Measurements from ENCODE around the gene JAZF1.

The JAZF1 gene

DNA sequence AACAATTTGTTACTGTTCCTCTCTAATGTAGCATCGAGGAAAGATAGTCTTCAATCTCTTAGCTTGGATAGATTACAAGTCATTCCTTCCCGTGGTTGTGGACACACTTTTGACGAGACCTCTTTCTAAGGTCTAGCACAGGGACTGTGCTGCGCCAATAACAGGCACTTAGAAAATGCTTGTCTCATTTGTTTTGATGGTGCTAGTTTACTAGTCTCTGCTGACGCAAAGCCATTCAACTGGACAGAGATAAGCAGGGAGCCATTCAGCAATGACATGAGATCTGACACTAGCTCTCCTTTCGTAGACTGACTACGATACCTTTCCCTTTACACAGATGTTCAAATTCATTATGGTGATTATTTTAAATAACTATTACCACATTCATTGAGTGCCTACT is 6.4 kb upstream of the JAZF1 start:
- TF ChIP-seq NFIC (IDR thresholded peaks at IDR 0.05), result no peak
- no peak for TF ChIP-seq TAF1 (IDR thresholded peaks at IDR 0.05; ENCODE audit: low read depth)
- TF ChIP-seq CEBPB (IDR thresholded peaks at IDR 0.05), result no peak
- TF ChIP-seq CREB1 (IDR thresholded peaks at IDR 0.05; ENCODE audit: low read depth), result no peak
- no peak for TF ChIP-seq YY1 (IDR thresholded peaks at IDR 0.05; ENCODE audit: low read depth)
- no peak for TF ChIP-seq RAD21 (IDR thresholded peaks at IDR 0.05; ENCODE audit: low read depth)
- no peak for TF ChIP-seq ZBTB7A (IDR thresholded peaks at IDR 0.05; ENCODE audit: low read depth)
- TF ChIP-seq FOXM1 (IDR thresholded peaks at IDR 0.05; ENCODE audit: borderline replicate concordance, low read depth), result no peak
- no peak for TF ChIP-seq TCF12 (IDR thresholded peaks at IDR 0.05; ENCODE audit: low read depth)
- no peak for TF ChIP-seq EGR1 (IDR thresholded peaks at IDR 0.05)
- TF ChIP-seq, protein P1, sequence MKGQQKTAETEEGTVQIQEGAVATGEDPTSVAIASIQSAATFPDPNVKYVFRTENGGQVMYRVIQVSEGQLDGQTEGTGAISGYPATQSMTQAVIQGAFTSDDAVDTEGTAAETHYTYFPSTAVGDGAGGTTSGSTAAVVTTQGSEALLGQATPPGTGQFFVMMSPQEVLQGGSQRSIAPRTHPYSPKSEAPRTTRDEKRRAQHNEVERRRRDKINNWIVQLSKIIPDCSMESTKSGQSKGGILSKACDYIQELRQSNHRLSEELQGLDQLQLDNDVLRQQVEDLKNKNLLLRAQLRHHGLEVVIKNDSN (IDR thresholded peaks at IDR 0.05), result no peak
- no peak for TF ChIP-seq TEAD4 (IDR thresholded peaks at IDR 0.05)
- TF ChIP-seq EP300 (IDR thresholded peaks at IDR 0.05; ENCODE audit: borderline replicate concordance), result no peak
- TF ChIP-seq, protein P2, sequence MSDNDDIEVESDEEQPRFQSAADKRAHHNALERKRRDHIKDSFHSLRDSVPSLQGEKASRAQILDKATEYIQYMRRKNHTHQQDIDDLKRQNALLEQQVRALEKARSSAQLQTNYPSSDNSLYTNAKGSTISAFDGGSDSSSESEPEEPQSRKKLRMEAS (IDR thresholded peaks at IDR 0.05), result no peak
- TF ChIP-seq, protein P3, sequence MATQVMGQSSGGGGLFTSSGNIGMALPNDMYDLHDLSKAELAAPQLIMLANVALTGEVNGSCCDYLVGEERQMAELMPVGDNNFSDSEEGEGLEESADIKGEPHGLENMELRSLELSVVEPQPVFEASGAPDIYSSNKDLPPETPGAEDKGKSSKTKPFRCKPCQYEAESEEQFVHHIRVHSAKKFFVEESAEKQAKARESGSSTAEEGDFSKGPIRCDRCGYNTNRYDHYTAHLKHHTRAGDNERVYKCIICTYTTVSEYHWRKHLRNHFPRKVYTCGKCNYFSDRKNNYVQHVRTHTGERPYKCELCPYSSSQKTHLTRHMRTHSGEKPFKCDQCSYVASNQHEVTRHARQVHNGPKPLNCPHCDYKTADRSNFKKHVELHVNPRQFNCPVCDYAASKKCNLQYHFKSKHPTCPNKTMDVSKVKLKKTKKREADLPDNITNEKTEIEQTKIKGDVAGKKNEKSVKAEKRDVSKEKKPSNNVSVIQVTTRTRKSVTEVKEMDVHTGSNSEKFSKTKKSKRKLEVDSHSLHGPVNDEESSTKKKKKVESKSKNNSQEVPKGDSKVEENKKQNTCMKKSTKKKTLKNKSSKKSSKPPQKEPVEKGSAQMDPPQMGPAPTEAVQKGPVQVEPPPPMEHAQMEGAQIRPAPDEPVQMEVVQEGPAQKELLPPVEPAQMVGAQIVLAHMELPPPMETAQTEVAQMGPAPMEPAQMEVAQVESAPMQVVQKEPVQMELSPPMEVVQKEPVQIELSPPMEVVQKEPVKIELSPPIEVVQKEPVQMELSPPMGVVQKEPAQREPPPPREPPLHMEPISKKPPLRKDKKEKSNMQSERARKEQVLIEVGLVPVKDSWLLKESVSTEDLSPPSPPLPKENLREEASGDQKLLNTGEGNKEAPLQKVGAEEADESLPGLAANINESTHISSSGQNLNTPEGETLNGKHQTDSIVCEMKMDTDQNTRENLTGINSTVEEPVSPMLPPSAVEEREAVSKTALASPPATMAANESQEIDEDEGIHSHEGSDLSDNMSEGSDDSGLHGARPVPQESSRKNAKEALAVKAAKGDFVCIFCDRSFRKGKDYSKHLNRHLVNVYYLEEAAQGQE (IDR thresholded peaks at IDR 0.05; ENCODE audit: low read depth), result no peak

DNA sequence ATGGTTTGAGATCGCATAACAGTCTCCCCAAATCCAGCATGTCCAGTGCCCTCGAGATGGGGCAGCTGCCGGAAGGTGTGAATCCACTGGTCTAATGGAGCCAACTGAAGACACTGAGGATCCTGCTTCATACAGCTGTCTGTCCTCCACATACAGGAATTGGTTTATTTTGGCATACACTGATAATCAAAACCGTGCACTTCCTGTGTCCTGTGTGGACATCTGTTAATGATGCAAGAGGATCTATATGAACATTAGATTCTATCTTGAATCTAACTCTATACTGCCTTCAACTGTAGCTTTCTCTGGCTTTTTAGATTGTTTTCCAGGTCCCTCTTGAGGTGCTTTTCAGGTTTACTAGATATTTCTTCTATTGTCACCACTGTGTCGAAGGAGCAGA is 3.0 kb upstream of the JAZF1 start:
- TF ChIP-seq TCF12 (IDR thresholded peaks at IDR 0.05; ENCODE audit: low read depth) (no peak), NFIC (IDR thresholded peaks at IDR 0.05) (no peak), TAF1 (IDR thresholded peaks at IDR 0.05; ENCODE audit: low read depth) (no peak), EGR1 (IDR thresholded peaks at IDR 0.05) (no peak), TEAD4 (IDR thresholded peaks at IDR 0.05) (no peak), RAD21 (IDR thresholded peaks at IDR 0.05; ENCODE audit: low read depth) (no peak), CEBPB (IDR thresholded peaks at IDR 0.05) (no peak), ZBTB7A (IDR thresholded peaks at IDR 0.05; ENCODE audit: low read depth) (no peak), EP300 (IDR thresholded peaks at IDR 0.05; ENCODE audit: borderline replicate concordance) (no peak), FOXM1 (IDR thresholded peaks at IDR 0.05; ENCODE audit: borderline replicate concordance, low read depth) (no peak), YY1 (IDR thresholded peaks at IDR 0.05; ENCODE audit: low read depth) (no peak), CREB1 (IDR thresholded peaks at IDR 0.05; ENCODE audit: low read depth) (no peak)
- TF ChIP-seq, protein P1 (IDR thresholded peaks at IDR 0.05), result no peak
- TF ChIP-seq, protein P3 (IDR thresholded peaks at IDR 0.05; ENCODE audit: low read depth), result no peak
- TF ChIP-seq, protein P2 (IDR thresholded peaks at IDR 0.05), result no peak

DNA sequence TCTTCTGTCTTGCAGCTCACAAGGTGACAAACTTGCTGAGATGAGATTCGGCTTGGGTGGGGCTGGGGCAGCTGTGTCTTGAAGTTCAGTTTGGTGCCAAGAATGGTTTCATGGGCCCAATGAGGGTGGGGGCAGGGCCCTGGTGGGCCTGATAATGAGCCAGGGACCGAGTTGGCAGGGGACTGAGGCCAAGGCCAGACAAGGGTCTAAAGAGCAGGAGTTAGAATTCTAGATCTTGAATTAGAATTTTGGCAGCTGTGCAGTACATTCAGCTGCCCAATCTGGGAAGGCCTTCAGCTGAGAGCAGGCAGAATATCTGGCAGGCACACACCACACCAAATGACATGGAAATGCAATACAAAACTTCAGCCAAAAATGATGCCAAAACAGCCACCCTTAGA is 1.5 kb upstream of the JAZF1 start:
- TF ChIP-seq NFIC (IDR thresholded peaks at IDR 0.05) (no peak), RAD21 (IDR thresholded peaks at IDR 0.05; ENCODE audit: low read depth) (no peak), TEAD4 (IDR thresholded peaks at IDR 0.05) (no peak), ZBTB7A (IDR thresholded peaks at IDR 0.05; ENCODE audit: low read depth) (no peak), CREB1 (IDR thresholded peaks at IDR 0.05; ENCODE audit: low read depth) (no peak), YY1 (IDR thresholded peaks at IDR 0.05; ENCODE audit: low read depth) (no peak), EP300 (IDR thresholded peaks at IDR 0.05; ENCODE audit: borderline replicate concordance) (no peak), CEBPB (IDR thresholded peaks at IDR 0.05) (no peak)
- TF ChIP-seq, protein P1 (IDR thresholded peaks at IDR 0.05), result no peak
- TF ChIP-seq, protein P3 (IDR thresholded peaks at IDR 0.05; ENCODE audit: low read depth), result no peak
- TF ChIP-seq, protein P2 (IDR thresholded peaks at IDR 0.05), result no peak

DNA sequence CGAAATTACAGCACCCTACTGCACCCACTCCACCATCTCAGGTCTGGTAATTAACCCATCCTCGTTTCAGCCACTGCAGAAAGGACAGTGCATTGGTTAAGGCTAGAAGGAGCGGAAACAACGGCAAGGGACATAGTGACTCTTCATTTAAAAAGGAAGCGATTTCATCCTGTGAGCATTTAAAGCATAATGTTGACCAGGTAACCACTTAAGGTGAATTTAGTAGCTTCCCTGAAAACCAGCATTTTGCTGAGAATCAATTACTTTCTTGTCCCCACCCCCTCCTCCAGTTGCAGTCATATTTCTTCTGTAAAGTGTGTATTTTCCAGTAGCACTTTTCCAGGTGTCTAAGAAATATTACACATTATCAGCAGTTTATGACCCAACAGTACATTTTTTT is 821 bp upstream of the JAZF1 start:
- TF ChIP-seq NFIC (IDR thresholded peaks at IDR 0.05), result no peak
- TF ChIP-seq, protein P1 (IDR thresholded peaks at IDR 0.05), result no peak
- TF ChIP-seq YY1 (IDR thresholded peaks at IDR 0.05; ENCODE audit: low read depth), result no peak
- TF ChIP-seq TCF12 (IDR thresholded peaks at IDR 0.05; ENCODE audit: low read depth), result no peak
- TF ChIP-seq RAD21 (IDR thresholded peaks at IDR 0.05; ENCODE audit: low read depth), result no peak
- TF ChIP-seq EGR1 (IDR thresholded peaks at IDR 0.05), result no peak
- TF ChIP-seq, protein P2 (IDR thresholded peaks at IDR 0.05), result no peak
- no peak for TF ChIP-seq CEBPB (IDR thresholded peaks at IDR 0.05)
- TF ChIP-seq FOXM1 (IDR thresholded peaks at IDR 0.05; ENCODE audit: borderline replicate concordance, low read depth), result no peak
